Measurements from ENCODE around the gene TRIM5.
"Not testable (repeated sequence)": the region's sequence is repeated elsewhere in the genome, so short reads cannot be mapped to it uniquely, and the experiment has no call there.

Gene TRIM5

GRCh38 chr11:5695580-5695979 lies 10.7 kb upstream of the TRIM5 start:
- Histone ChIP-seq H3K9me3 (ENCODE audit: control insufficient read depth, insufficient read depth, low read length) (no peaks in the 10 kb centered on the region), H3K9ac (ENCODE audit: low read depth, low read length) (no peak overlapping the region), H3K36me3 (ENCODE audit: insufficient read depth, low read length) (peaks cover 3% of the 10 kb centered on the region; the same call in 1 of the 2 replicates)

GRCh38 chr11:5694642-5695041 lies 9.8 kb upstream of the TRIM5 start:
- H3K9me3 ChIP-seq (ENCODE audit: control insufficient read depth, insufficient read depth, low read length), result no peaks in the 10 kb centered on the region
- no peak overlapping the region for H3K9ac ChIP-seq (ENCODE audit: low read depth, low read length)
- H3K36me3 ChIP-seq (ENCODE audit: insufficient read depth, low read length), result peaks cover 3% of the 10 kb centered on the region; the same call in 1 of the 2 replicates
- H3K4me1 ChIP-seq (ENCODE audit: insufficient read depth, low read length), result peaks cover 8% of the 10 kb centered on the region; the same call in 1 of the 2 replicates

More at GRCh38 chr11:5695580-5695979, 10.7 kb upstream of the TRIM5 start:
- peaks cover 2% of the 10 kb centered on the region; the same call in 1 of the 2 replicates for H3K4me1 ChIP-seq (ENCODE audit: insufficient read depth, low read length)

DNA sequence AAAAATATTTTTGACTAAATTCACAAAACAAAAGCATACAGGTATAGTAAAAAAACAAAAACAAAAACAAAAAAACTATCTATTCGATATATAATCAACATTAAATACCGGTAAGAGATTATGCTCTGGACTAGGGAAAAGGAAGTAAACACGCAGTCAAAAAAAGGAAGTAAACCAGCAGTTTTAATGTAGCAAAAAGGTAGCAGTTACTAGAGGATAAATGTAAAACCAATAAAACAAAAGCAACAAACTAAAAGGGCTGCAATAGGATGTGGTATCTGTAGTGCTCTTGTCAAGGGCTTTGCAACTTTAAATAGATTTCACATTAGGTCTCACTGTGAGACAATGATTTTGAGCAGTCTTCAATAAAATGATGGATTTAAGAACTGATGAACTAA lies 7.1 kb upstream of the TRIM5 start:
- Histone ChIP-seq H3K4me1 (ENCODE audit: insufficient read depth, low read length) (peaks cover 12% of the 10 kb centered on the region; the same call in 1 of the 2 replicates), H3K36me3 (ENCODE audit: insufficient read depth, low read length) (no peaks in the 10 kb centered on the region), H3K9me3 (ENCODE audit: control insufficient read depth, insufficient read depth, low read length) (no peaks in the 10 kb centered on the region; the same call in 1 of the 2 replicates), H3K9ac (ENCODE audit: low read depth, low read length) (no peak overlapping the region)

GRCh38 chr11:5691238-5691963 lies 6.5 kb upstream of the TRIM5 start:
- H3K9me3 ChIP-seq (ENCODE audit: control insufficient read depth, insufficient read depth, low read length); H3K36me3 ChIP-seq (ENCODE audit: insufficient read depth, low read length): not testable (repeated sequence)
- H3K4me1 ChIP-seq (ENCODE audit: insufficient read depth, low read length), result peaks cover 12% of the 10 kb centered on the region; the same call in 1 of the 2 replicates
- H3K9ac ChIP-seq (ENCODE audit: low read depth, low read length), result peak overlapping the region; percentile 56; the same call in 1 of the 2 replicates

DNA sequence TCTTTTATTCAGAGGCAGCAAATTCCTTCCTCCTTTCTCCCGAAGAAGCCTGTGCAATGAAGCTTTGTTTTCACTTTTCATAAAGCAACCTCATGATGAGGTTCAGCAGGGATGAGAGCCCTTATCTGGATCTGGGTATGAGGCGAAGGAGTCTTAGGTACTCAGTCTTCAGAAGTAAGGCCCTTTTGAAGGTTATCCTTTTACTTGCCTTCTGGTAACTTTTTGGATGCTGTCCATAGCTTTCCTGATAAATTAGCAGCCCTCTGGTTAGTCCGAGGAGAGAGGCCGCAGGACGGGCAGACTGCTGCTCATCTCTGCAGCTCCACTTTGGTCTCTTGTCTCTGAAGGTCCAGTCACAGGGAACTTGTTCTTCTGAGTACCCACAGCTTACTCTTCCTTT lies 5.9 kb upstream of the TRIM5 start:
- Histone ChIP-seq H3K9ac (ENCODE audit: low read depth, low read length) (peak overlapping the region; percentile 56), H3K4me1 (ENCODE audit: insufficient read depth, low read length) (peaks cover 12% of the 10 kb centered on the region; the same call in 1 of the 2 replicates), H3K36me3 (ENCODE audit: insufficient read depth, low read length) (no peaks in the 10 kb centered on the region), H3K9me3 (ENCODE audit: control insufficient read depth, insufficient read depth, low read length) (no peaks in the 10 kb centered on the region; the same call in 1 of the 2 replicates)

DNA sequence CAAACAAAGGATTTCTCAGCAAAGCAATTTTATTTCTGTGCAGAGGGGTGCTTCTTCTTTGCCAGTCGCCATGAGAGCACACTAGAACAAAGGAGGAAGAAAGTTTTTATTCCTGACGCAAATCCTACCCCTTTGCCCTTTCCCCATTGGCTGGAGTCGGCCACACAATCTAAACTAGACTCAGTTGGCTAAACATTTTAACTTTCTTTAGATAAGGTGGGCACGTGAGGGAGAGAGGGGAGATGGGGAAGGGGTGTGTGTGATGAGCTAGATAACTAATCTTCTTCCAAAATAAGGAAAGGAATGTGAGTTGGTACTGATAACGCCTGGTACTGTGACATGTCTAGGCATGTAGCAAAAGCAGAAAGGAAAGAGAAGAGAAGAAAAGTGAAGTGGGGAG lies 5.3 kb upstream of the TRIM5 start:
- H3K9ac ChIP-seq (ENCODE audit: low read depth, low read length), result peak overlapping the region; percentile 56
- H3K36me3 ChIP-seq (ENCODE audit: insufficient read depth, low read length), result no peaks in the 10 kb centered on the region
- H3K9me3 ChIP-seq (ENCODE audit: control insufficient read depth, insufficient read depth, low read length), result no peaks in the 10 kb centered on the region; the same call in 1 of the 2 replicates
- peaks cover 12% of the 10 kb centered on the region; the same call in 1 of the 2 replicates for H3K4me1 ChIP-seq (ENCODE audit: insufficient read depth, low read length)

DNA sequence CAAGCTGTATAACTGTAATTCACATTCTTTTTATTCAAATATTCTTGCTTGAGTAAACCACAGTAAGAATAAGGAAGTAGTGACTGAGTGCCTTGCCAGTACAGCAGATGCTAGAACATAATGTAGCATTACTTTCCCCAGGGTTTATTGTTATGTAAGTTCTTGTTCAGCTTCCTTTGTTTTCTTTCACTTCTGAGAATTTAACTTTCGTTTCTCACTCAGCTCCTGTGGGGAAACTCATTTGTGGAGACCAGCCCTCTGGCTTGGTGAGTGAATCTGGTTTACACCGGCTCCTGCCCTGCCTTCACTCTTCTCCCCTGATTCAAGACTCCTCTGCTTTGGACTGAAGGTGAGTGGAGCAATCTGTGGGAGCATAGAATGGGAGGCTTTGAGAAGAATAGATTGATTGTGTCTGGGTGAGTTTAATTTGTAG lies 4.7 kb upstream of the TRIM5 start, which contains the start of gene TRIM22:
TRIM22 (plus strand) TSS at position 240 of the 433 bp plus-strand sequence. CDS start 6,443 bp downstream, outside the sequence.
- H3K36me3 ChIP-seq (ENCODE audit: insufficient read depth, low read length), result no peaks in the 10 kb centered on the region
- H3K9ac ChIP-seq (ENCODE audit: low read depth, low read length), result peak within 1 kb of the TSS; percentile 56
- peaks cover 12% of the 10 kb centered on the region; the same call in 1 of the 2 replicates for H3K4me1 ChIP-seq (ENCODE audit: insufficient read depth, low read length)
- H3K9me3 ChIP-seq (ENCODE audit: control insufficient read depth, insufficient read depth, low read length), result no peaks in the 10 kb centered on the region; the same call in 1 of the 2 replicates

GRCh38 chr11:5688482-5688881 lies 3.6 kb upstream of the TRIM5 start:
- H3K36me3 ChIP-seq (ENCODE audit: insufficient read depth, low read length), result no peaks in the 10 kb centered on the region
- H3K9ac ChIP-seq (ENCODE audit: low read depth, low read length), result no peak overlapping the region
- peaks cover 12% of the 10 kb centered on the region for H3K4me1 ChIP-seq (ENCODE audit: insufficient read depth, low read length)
- H3K9me3 ChIP-seq (ENCODE audit: control insufficient read depth, insufficient read depth, low read length), result no peaks in the 10 kb centered on the region; the same call in 1 of the 2 replicates

GRCh38 chr11:5686426-5686825 lies 1.6 kb upstream of the TRIM5 start:
- peaks cover 10% of the 10 kb centered on the region for H3K4me1 ChIP-seq (ENCODE audit: insufficient read depth, low read length)
- no peaks in the 10 kb centered on the region; the same call in 1 of the 2 replicates for H3K9me3 ChIP-seq (ENCODE audit: control insufficient read depth, insufficient read depth, low read length)
- no peak overlapping the region for H3K9ac ChIP-seq (ENCODE audit: low read depth, low read length)
- H3K36me3 ChIP-seq (ENCODE audit: insufficient read depth, low read length), result no peaks in the 10 kb centered on the region

DNA sequence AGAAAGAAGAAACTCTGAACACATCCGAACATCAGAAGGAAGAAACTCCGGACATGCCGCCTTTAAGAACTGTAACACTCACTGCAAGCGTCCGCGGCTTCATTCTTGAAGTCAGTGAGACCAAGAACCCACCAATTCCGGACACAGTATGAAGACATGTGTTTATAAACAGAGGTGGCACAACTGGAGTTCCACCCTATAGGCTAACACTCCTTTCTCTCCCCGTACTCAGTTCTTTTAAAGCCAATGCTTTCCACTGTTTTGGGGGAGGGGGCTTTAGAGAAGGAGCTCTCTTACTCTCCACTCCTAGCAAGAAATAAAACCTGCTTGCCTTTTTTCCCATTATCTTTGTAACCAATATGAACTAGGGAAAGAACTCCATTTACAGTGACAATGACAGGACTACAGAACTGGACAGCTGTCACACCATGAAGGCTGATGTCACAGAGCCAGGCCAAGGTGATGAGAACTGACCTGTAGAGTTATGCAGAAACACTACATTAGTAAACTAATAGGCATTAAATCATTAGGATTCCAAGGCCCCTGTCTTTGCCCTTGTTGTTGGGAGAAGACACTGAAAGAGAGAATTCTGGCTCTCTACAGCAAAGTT lies 733 bp downstream of the TRIM5 start:
- H3K9me3 ChIP-seq (ENCODE audit: control insufficient read depth, insufficient read depth, low read length), result no peaks in the 10 kb centered on the region; the same call in 1 of the 2 replicates
- H3K9ac ChIP-seq (ENCODE audit: low read depth, low read length), result peak overlapping the region; percentile 80
- H3K36me3 ChIP-seq (ENCODE audit: insufficient read depth, low read length), result 0 out of 2 replicates have a peak, but pooled peaks cover 2% of the 10 kb centered on the region
- peaks cover 4% of the 10 kb centered on the region for H3K4me1 ChIP-seq (ENCODE audit: insufficient read depth, low read length)

GRCh38 chr11:5683620-5684019 lies 1.3 kb downstream of the TRIM5 start:
- H3K9me3 ChIP-seq (ENCODE audit: control insufficient read depth, insufficient read depth, low read length); H3K36me3 ChIP-seq (ENCODE audit: insufficient read depth, low read length); H3K4me1 ChIP-seq (ENCODE audit: insufficient read depth, low read length); H3K9ac ChIP-seq (ENCODE audit: low read depth, low read length): not testable (repeated sequence)

- H3K4me1 ChIP-seq (ENCODE audit: insufficient read depth, low read length), result not testable (repeated sequence)
Observed at GRCh38 chr11:5682890-5683441, 1.9 kb downstream of the TRIM5 start.

DNA sequence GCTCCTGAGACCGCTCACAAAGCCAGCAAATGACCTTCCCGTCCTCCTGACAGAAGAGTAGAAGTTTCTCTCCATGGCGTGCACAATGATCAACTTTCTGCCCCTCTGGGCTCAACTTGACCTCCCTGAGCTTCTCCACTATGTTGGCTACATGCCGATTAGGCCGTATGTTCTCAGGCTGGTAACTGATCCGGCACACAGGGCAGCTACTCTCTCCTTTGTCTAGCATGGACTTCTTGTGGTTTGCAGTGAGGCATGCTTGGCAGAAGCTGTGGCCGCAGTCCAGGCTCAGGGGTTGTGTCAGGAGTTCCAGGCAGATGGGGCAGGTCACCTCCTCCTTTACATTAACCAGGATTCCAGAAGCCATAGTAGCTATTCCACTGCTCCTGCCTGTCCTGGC lies 5.1 kb downstream of the TRIM5 start:
- H3K4me1 ChIP-seq (ENCODE audit: insufficient read depth, low read length), result no peaks in the 10 kb centered on the region; the same call in 1 of the 2 replicates
- H3K9me3 ChIP-seq (ENCODE audit: control insufficient read depth, insufficient read depth, low read length), result no peaks in the 10 kb centered on the region
- H3K36me3 ChIP-seq (ENCODE audit: insufficient read depth, low read length), result peaks cover 4% of the 10 kb centered on the region
- H3K9ac ChIP-seq (ENCODE audit: low read depth, low read length), result no peak overlapping the region

More at GRCh38 chr11:5682890-5683441, 1.9 kb downstream of the TRIM5 start:
- not testable (repeated sequence) for H3K36me3 ChIP-seq (ENCODE audit: insufficient read depth, low read length); H3K9me3 ChIP-seq (ENCODE audit: control insufficient read depth, insufficient read depth, low read length); H3K9ac ChIP-seq (ENCODE audit: low read depth, low read length)

GRCh38 chr11:5674391-5674790 lies 10.5 kb downstream of the TRIM5 start:
- H3K9me3 ChIP-seq (ENCODE audit: control insufficient read depth, insufficient read depth, low read length), result no peaks in the 10 kb centered on the region
- H3K9ac ChIP-seq (ENCODE audit: low read depth, low read length), result no peak overlapping the region
- H3K36me3 ChIP-seq (ENCODE audit: insufficient read depth, low read length), result peaks cover 4% of the 10 kb centered on the region
- H3K4me1 ChIP-seq (ENCODE audit: insufficient read depth, low read length), result no peaks in the 10 kb centered on the region
